Stimulated activated naive CD4-positive, alpha-beta T cell (primary cell): Measurements from ENCODE around the gene SMG9.
A peak's percentile ranks its signal among the peaks of the same experiment; 100 is the strongest.

Experiments
- DNase-seq, 6 experiments: peaks; one replicate each; lab custom pipeline; 2025; lab: John Stamatoyannopoulos, UW

SMG9 gene

DNA sequence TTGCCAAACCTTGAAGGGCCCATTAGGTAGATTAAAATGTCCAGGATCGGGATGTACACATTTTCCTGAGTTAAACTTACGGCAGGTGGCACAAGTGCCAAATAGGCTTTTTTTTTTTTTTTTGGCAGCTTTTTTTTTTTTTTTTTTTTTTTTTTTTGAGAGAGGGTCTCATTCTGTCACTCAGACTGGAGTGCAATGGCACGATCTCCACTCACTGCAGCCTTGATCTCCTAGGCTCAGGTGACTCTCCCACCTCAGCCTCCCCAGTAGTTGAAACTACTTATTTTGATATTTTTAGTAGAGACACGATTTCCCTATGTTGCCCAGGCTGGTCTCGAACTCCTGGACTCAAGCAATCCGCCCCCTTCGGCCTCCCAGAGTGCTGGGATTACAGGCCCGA is 29.9 kb downstream of the SMG9 start:
- no peak for DNase-seq

GRCh38 chr19:43723588-43723987 is 31.2 kb downstream of the SMG9 start:
- DNase-seq: no peak

DNA sequence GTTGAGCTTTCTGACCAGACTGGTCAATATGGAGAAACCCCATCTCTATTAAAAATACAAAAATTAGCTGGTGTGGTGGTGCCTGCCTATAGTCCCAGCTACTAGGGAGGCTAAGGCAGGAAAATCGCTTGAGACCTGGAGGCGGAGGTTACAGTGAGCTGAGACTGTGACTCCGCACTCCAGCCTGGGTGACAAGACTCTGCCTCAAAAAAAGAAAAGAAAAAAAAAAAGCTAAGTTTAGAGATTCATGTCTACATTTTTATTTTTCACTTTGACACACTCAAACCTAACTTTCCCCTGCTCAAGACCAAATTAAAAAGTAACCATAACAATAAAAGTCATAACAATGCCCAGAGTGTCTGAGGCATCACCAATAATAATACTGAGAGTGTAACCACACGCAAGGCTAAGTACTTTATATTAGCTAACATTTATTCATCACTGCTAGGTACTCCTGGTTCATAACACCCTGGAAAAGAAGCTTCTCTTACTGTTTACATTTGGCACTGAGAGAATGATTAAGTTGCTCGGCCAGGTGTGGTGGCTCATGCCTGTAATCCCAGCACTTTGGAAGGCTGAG is 33.2 kb downstream of the SMG9 start:
- DNase-seq: no peak

DNA sequence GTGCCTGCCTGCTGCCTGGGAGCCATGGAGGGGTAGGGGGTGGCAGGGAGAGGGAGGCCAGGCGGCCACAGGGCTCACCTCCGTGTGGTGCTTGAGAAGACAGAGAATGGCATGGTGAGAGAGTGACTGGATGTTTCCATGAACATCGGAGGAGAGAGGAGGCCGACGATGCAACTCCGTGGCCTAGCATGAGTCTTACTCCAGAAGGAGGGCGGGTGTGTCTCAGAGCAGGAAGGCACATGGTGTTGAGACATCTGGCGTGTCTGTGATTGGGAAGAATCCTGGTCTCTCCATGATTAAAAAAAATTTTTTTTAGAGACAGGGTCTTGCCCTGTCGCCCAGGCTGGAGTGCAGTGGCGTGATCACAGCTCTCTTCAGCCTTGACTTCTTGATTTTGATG is 33.8 kb downstream of the SMG9 start:
- no peak for DNase-seq

DNA sequence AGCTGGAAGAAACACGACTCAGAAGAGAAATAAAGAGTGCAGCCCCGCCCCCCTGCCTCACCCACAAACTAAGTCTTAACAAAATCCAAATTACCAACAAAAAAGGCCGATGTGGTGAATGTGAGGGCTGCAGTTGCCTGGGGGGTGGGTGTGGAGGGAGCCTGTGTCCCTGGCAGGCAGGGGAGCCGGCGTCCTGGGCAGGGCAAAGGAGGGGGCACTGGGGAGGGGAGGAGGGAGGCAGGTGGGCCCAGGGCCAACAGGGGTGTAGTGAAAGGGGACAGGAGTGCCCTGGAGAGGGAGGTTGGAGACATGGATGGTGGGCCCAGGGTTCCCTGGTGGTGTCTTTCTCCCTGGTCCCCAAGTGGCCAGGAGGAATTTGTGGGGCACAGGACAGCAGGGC is 34.8 kb downstream of the SMG9 start:
- DNase-seq: no peak

GRCh38 chr19:43719378-43719868 is 35.3 kb downstream of the SMG9 start:
- no peak for DNase-seq

- DNase-seq: no peak
Observed at GRCh38 chr19:43718627-43719377, 36.0 kb downstream of the SMG9 start.

DNA sequence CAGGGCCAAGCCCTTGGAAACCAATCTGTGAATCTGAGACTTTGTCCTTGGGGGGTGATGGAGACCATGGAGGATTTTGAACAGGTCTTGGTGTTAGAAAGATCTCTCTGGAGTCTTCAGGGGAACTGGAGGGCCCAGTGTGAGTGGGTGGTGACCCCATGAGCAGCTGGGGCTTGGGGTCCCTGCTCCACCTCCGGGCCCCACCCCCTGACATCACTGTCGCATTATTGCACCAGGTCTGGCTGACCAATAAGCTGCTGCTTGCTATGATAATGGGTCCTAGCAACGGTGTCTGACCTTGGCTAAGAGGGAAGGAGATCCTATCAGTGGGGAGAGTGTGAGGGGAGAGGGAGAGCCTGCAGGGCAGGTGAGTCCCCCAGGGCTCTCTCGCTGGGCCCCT is 39.0 kb downstream of the SMG9 start, which contains the start of gene IRGC:
IRGC (plus strand) TSS at position 301 of the 400 bp plus-strand sequence. CDS start 2,483 bp downstream, outside the sequence.
- DNase-seq: no peak

GRCh38 chr19:43713208-43713607 is 41.6 kb downstream of the SMG9 start:
- no peak for DNase-seq

- DNase-seq: no peak
Observed at GRCh38 chr19:43711751-43712355, 42.9 kb downstream of the SMG9 start.

DNA sequence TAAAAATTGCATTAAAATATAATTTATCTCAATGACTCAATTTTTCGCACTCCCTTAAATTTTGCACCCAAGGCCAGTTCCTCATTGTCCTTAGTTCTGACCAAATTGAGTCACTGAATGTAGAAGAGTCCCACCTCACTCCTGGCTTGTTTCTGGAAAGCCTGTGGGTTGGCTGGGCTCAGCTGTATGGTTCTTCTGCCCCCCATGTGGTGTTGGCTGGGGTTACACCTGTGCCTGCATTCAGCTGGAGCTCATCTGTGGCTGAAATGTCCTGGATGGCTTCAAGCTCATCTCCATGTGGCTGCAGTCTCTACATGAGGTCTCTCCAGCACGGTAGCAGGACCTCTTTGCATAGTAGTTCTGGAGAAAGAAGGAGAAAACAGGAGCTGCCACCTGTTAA is 46.0 kb downstream of the SMG9 start:
- DNase-seq: no peak

DNA sequence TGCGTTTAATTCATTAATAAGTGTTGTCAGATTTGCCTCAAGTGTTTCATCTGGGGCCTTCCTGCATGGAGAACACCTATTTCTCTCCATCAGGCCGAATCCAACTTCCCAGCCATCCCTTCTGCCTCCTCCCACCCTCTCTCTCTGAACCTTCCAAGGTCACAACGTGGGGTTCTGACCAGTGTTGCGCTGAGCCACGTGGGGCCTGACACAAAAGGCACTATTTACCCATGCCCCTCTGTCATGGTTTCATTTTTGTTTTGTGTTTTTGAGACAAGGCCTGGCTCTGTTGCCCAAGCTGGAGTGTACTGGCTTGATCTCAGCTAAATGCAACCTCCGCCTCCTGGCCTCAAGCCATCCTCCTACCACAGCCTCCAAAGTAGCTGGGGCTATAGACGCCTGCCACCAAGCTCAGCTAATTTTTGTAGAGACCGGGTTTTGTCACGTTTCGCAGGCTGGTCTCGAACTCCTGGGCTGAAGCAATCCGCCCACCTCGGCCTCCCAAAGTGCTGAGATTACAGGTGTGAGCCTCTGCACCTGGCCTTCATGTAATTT is 47.5 kb downstream of the SMG9 start:
- no peak for DNase-seq

DNA sequence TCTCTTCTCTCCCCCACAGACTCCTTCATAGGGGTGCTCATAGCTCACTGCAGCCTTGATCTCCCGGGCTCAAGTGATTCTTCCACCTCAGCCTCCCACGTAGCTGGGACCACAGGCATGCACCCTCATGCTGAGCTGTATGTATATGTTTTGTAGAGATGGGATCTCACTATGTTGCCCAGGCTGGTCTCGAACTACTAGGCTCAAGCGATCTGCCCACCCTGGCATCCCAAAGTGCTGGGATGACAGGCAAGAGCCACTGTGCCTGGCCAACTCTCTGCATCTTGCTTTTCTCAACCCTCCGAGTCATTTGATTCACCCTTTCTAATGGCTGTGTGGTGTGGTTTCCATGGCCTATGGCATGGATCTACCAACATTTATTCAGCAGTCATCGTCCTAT is 49.0 kb downstream of the SMG9 start:
- DNase-seq: no peak

- no peak for DNase-seq
Observed at GRCh38 chr19:43704002-43704705, 50.6 kb downstream of the SMG9 start.

DNA sequence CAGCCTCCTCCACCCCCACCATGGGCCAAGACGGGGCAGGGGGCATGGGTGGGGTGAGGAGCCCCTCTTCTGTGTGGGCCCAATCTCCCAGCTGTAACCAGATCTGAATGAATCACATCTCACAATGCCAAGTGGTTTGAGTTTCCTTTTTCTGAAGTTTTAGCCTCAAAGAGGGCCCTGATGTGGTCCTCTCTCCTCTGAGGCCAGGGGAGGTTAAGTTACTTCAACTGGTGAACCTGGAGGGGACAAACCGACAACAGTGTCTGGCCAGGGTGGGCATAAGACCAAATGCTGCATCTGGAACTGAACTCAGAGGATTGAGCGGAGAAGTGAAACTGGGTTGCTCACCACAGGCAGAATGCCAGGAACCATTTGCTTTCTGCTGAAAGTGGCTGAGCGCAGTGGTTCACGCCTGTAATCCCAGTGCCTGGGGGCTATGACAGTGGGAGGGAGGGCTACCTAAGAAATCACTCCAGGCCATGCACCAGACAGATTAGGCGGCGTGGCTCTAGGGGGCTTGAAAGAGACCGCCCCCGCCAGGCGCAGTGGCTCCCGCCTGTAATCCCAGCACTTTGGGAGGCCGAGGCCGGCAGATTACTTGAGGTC is 54.3 kb downstream of the SMG9 start:
- DNase-seq: peak in 1 of 6 experiments; percentile 20

DNA sequence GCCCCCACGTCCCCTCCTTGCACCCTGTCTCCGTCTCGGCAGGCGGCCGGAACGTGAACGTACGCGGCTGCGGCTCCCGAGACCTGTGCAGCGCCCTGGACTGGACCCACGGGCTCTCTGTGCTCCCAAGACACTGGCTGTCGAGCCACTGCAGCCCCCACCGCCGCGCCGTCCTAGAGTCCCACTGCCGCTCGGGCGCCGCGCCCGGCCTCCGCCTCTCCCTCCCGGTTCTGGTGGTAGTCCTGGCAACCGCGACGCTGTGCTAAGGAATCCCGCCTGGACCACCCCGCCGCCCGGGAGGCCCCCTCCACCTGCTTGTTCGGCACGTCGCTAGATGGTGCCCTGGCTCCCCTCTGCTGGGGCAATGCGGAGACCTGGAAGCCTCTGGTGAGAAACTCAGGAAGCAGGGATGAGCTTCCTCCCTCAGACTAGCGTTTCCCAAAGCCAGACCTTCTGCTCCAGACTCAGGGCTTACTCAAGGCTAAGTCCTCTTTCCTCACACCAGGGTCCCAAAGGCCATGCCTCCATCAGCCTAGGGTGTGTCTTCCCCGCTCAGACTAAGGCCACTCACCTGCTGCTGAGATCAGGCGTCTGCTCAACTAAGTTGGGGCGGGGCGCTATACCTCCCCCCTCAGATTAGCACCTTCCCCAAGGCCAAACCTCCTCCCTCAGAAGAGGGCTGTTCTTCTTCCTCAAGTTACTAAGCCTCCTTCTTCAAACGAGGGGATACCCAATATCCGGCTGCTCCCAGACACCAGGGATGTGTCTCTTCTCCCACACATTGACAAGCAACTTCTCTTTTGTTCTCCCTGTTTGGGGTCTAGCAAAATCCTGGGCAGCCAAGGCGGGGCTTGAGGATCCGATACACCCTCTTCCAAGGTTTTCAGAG is 55.0 kb downstream of the SMG9 start:
- DNase-seq: peak in 1 of 6 experiments; percentile 8

- no peak for DNase-seq
Observed at GRCh38 chr19:43697295-43697694, 57.5 kb downstream of the SMG9 start.

- DNase-seq: no peak
Observed at GRCh38 chr19:43695985-43696704, 58.6 kb downstream of the SMG9 start.

- no peak for DNase-seq
Observed at GRCh38 chr19:43694553-43694952, 60.2 kb downstream of the SMG9 start.

DNA sequence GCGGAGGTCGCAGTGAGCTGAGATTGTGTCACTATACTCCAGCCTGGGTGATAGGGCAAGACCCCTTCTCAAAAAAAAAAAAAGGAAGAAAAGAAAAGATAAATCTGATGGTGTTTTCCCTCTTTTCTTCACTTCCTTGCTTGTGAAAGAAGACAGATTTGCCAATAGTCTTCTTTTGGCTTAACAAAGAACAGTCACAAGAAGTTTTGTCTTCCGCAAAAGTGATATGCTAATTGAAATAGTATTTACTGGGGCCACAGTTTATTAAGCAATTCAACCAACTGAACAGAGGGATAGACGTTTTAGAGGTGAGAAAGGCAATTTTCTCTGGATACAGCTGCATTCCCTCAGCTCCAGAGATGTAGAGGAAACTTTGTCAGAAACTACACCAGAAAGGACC is 61.9 kb downstream of the SMG9 start:
- DNase-seq: no peak
